Measurements from ENCODE around the gene ARRB1.
A peak's percentile ranks its signal among the peaks of the same experiment; 100 is the strongest.

The ARRB1 gene

GRCh38 chr11:75280227-75280701 lies 71.2 kb downstream of the ARRB1 start:
- Histone ChIP-seq H3K9me3 (ENCODE audit: control insufficient read depth, insufficient read depth, low read depth, low read length) (no peaks in the 10 kb centered on the region), H3K36me3 (ENCODE audit: control insufficient read depth in 2 of 2, insufficient read depth in 1 of 2, low read length in 2 of 2) (peaks cover 0 to 30% of the 10 kb centered on the region in 2 experiments; a peak in 1 of 3 replicates), H3K4me1 (ENCODE audit: control insufficient read depth, insufficient read depth, low read length) (no peaks in the 10 kb centered on the region), H3K27ac (ENCODE audit: extremely low read depth, low read depth, low read length) (no peak overlapping the region), H3K4me3 (ENCODE audit: low read depth, low read length) (no peak overlapping the region)
- ChIA-PET POLR2A (interaction anchor here (0.5 kb wide), 1 partner anchor 105 kb away, joined by 3 read pairs; no protein-coding TSS in a partner anchor), CTCF (interaction anchor here (0.6 to 7.0 kb wide), 35 partner anchors 9 to 399 kb away, joined by 3 to 209 read pairs (median 4); no protein-coding TSS in a partner anchor)
- TF ChIP-seq CTCF (tag by site-specific recombination; IDR thresholded peaks at IDR 0.05), result peak; percentile 80
- peak; percentile 72; the same call in 1 of the 2 replicates for TF ChIP-seq ZBTB20 (tag by site-specific recombination; IDR thresholded peaks at IDR 0.05)
- peak; percentile 95 for TF ChIP-seq ZBTB8A (tag by site-specific recombination; IDR thresholded peaks at IDR 0.05)
- TF ChIP-seq ZBTB6 (tag by site-specific recombination; IDR thresholded peaks at IDR 0.05), result no peak
- TF ChIP-seq ZNF792 (tag by site-specific recombination; IDR thresholded peaks at IDR 0.05), result no peak
- no peak for TF ChIP-seq ZNF211 (tag by site-specific recombination; IDR thresholded peaks at IDR 0.05; ENCODE audit: low read depth)
- peak; percentile 71; the same call in 1 of the 2 replicates for TF ChIP-seq ZFP69B (tag by site-specific recombination; IDR thresholded peaks at IDR 0.05)
- TF ChIP-seq ZNF404 (tag by site-specific recombination; IDR thresholded peaks at IDR 0.05), result no peak
- 0 out of 2 replicates have a peak, but pooled peaks have one; percentile 22 for TF ChIP-seq ZBTB17 (tag by site-specific recombination; IDR thresholded peaks at IDR 0.05)
- TF ChIP-seq ZNF513 (tag by site-specific recombination; IDR thresholded peaks at IDR 0.05), result no peak
- TF ChIP-seq ZNF692 (tag by site-specific recombination; IDR thresholded peaks at IDR 0.05), result peak; percentile 84
- TF ChIP-seq GLIS1 (tag by site-specific recombination; IDR thresholded peaks at IDR 0.05), result 0 out of 2 replicates have a peak, but pooled peaks have one; percentile 13
- TF ChIP-seq KLF17 (tag by site-specific recombination; IDR thresholded peaks at IDR 0.05), result 0 out of 2 replicates have a peak, but pooled peaks have one; percentile 36
- no peak for TF ChIP-seq ZNF311 (tag by site-specific recombination; IDR thresholded peaks at IDR 0.05; ENCODE audit: borderline replicate concordance)
- no peak for TF ChIP-seq ZNF529 (tag by site-specific recombination; IDR thresholded peaks at IDR 0.05; ENCODE audit: insufficient replicate concordance)
- peak; percentile 67 for TF ChIP-seq ZNF341 (tag by site-specific recombination; IDR thresholded peaks at IDR 0.05; ENCODE audit: low read depth)
- peak; percentile 65 for TF ChIP-seq ZNF654 (tag by site-specific recombination; IDR thresholded peaks at IDR 0.05; ENCODE audit: low read depth)
- TF ChIP-seq ZNF585B (tag by site-specific recombination; IDR thresholded peaks at IDR 0.05), result no peak
- TF ChIP-seq ZSCAN30 (tag by site-specific recombination; IDR thresholded peaks at IDR 0.05), result no peak
